SKM-1 treated with dmso at 0.1 percent for 144 hours (cell line): Measurements from ENCODE around the gene ASCC3.
A peak's percentile ranks its signal among the peaks of the same experiment; 100 is the strongest.

Experiments used
- DNase-seq: peaks from one replicate; lab custom pipeline; 2025; ENCODE audit not compliant: unreplicated experiment; lab: John Stamatoyannopoulos, UW

ASCC3 gene

GRCh38 chr6:100506651-100507050 is 374.5 kb downstream of the ASCC3 start:
- DNase-seq: no peak

- DNase-seq: no peak
Observed at GRCh38 chr6:100504786-100505737, 376.1 kb downstream of the ASCC3 start.

- DNase-seq: no peak
Observed at GRCh38 chr6:100503043-100503705, 378.0 kb downstream of the ASCC3 start.

DNA sequence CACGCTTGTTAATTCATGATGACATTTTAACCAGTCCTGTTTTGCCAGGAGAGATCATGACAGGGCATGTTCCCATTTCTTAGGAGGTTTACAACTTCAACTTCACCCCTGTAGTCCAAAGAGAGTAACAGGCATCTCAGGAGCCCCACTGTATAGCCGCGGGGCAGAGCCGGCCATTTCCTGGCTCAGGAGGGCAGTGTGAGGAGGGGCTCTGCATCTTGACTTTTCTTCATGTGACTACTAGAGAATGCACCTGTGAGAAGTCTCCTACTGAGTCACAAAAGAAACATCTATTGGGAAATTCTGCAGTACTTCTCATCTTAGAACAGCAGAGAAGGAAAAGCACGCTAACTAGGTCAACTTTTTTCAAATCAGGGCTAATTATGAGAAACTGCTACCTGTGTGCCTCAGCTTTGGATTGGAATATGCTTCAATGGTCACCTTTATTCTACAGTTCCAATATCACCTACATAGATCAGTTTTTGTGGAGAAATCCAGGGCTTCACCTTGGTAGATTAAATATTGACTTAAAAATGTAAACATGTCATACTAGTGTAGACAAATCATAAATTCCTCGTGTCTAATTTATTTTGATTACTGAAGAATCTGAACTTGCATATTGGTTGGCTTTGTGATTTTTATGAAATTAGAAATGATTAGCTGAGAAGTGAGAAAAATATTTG is 387.8 kb downstream of the ASCC3 start:
- DNase-seq: no peak

GRCh38 chr6:100491952-100492670 is 389.0 kb downstream of the ASCC3 start:
- DNase-seq: no peak

GRCh38 chr6:100490065-100490464 is 391.1 kb downstream of the ASCC3 start:
- DNase-seq: no peak

DNA sequence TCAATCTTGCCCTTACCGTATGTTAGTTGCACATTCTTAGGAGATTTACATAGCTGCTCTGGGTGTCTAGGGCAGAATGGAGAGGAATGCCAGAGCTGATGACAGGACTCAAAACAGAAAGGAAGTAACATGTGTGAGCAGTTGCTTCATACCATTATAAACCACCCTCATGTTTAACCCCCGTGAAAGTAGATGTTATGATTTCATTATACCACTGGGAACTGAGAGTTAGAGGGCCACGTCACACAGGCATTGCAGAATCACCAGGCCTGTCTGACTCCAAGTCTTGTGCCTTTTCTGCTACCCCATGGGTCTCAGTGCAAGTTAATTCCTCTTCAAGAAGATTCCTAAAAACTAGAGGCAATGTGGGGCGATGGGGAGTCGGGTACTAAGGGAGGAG is 392.9 kb downstream of the ASCC3 start:
- no peak for DNase-seq

- no peak for DNase-seq
Observed at GRCh38 chr6:100487638-100488037, 393.5 kb downstream of the ASCC3 start.

GRCh38 chr6:100485268-100485667 is 395.9 kb downstream of the ASCC3 start:
- DNase-seq: no peak

- DNase-seq: no peak
Observed at GRCh38 chr6:100484474-100484873, 396.7 kb downstream of the ASCC3 start.

- no peak for DNase-seq
Observed at GRCh38 chr6:100482698-100483097, 398.4 kb downstream of the ASCC3 start.

- peak; percentile 17 for DNase-seq
Observed at GRCh38 chr6:100479179-100480035, 401.7 kb downstream of the ASCC3 start.

DNA sequence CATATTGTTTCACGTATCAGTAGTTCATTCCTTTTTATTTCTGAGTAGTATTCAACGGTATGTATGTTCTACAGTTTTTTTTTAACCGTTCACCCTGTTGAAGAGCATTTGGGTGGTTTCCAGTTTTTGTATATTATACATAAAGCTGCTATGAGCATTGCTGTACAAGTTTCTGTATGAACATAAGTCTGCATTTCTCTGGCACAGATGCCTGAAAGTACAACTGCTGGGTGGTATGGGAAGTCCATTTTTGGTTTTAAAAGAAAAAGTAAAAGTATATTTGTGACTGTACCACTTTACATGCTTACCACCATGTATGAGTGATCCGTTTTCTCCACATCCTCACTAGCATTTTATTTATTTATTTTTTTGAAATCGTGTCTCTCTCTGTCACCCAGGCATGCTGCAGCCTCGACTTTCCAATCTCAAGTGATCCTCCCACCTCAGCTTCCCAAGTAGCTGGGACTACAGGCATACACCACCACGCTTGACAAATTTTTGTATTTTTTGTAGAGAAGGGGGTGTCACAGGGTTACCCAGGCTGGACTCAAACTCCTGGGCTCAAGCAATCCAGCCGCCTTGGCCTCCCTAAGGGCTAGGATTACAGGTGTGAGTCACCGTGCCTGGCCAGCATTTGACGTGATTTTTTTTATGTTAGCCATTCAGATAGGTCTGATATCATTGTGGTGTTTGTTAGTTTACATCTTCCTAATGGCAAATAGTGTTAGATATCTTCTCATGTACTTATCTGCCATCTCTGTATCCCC is 405.4 kb downstream of the ASCC3 start:
- no peak for DNase-seq

DNA sequence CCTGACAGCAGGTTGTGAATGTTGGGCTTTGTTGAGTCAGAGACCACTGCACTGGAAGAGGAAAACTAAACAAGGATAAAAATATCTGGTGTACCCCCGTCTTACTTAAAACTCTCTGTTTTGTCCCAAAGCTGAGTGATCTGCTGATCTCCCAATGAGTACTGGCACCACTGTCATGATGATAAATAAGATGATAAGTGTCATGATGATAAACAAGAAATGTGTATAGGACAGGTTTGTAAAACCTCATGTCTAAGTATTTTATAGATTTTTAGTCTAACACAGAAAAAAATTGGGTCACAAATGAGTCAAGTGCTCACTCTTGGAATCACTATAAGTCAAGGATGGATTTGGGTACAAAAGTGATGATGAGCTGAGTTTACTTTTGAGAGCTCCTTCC is 407.9 kb downstream of the ASCC3 start:
- DNase-seq: no peak

GRCh38 chr6:100472674-100473073 is 408.5 kb downstream of the ASCC3 start:
- no peak for DNase-seq

- no peak for DNase-seq
Observed at GRCh38 chr6:100470422-100471120, 410.6 kb downstream of the ASCC3 start.

GRCh38 chr6:100469101-100469859 is 411.8 kb downstream of the ASCC3 start:
- no peak for DNase-seq

DNA sequence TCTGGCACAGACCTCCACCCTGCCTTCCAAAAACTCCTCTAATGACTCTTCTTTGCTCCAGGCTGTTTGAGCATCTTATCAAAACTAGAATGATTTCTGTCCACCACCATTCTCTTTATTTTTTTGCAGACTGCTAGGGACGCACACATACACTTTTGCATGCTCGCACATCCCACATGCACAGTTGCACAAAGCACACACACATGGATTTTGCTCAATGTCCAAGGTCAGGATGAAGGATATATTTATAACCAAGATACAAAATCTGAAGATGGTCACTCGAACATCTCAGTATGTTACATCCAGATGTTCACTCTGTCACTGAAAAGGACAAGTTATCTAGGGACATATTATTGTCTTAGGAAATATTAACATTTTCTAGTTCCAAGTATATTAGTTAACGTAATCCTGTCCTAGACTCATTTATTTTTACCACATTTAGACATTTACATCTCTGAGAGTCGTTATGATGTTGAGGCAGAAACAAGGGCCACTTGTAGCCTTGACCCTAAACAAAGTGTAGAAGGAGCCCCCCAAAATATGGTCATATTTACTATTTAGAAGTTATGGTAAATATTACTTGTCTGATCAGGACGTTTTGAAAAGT is 413.0 kb downstream of the ASCC3 start:
- no peak for DNase-seq
